ENCODE data around the gene ANKIB1.

DNA sequence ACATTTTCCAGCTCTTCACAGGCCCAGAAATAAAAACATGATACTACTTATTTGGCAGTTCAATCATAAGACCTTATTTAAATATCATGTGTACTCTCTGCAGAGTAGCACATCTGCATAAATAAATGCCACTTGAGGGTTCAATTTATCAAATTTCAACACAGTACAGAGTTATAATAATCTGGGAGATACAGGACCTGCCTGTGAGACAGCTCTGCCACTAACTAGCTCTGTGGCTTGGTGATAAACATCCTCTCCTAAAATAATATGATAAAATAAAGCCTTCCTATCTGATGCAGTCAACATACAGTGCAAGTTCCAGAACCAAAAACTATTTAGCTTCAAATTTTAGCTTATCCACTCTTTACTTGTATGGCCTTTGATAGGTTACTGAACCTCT, 110.6 kb downstream of the ANKIB1 start:
- TF ChIP-seq POLR2AphosphoS5 (IDR thresholded peaks at IDR 0.05; ENCODE audit: low read depth, low read length) (no peak), TAF1 (IDR thresholded peaks at IDR 0.05; ENCODE audit: borderline replicate concordance, low read depth, low read length) (no peak)
